Measurements from ENCODE around the gene PCOLCE2. TPM values are rescaled to one million over a fixed set of nuclear protein-coding genes. Genes with fewer than 3 reads are reported as not detected.
"Not testable (repeated sequence)": the region's sequence is repeated elsewhere in the genome, so short reads cannot be mapped to it uniquely, and the experiment has no call there.

Gene PCOLCE2
- total RNA-seq, 4 donors from 2014 or later, result 3.2 to 13.3 (median 6.7) TPM

DNA sequence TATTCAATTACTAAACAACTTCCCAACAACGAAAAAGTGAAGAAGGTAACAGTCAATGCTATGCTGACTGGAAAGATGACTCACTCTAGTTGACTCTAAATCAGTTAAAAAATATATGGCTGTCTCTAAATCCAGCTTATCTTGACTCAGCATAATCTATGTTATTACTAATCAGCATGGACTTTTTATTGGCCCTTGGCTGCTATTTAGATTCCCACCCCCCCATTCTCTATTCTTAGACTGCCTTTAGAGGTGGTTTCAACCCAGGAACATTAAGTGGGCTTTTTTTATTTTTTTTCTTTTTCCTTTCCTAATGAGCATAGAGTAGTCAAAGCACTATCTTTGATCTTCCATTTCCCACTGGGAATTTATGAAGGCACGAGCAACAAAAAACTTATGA is 1.9 kb downstream of the PCOLCE2 start:
- Histone ChIP-seq H3K27me3 (peaks cover 14% of the 10 kb centered on the region), H3K27ac (no peak overlapping the region), H3K9me3 (no peaks in the 10 kb centered on the region), H3K4me3 (no peak overlapping the region), H3K36me3 (no peaks in the 10 kb centered on the region), H3K4me1 (peaks cover 16% of the 10 kb centered on the region)
- TF ChIP-seq EP300 (IDR thresholded peaks at IDR 0.05), result no peak
- no peak for TF ChIP-seq CTCF (IDR thresholded peaks at IDR 0.05)
- no peak for TF ChIP-seq POLR2A (IDR thresholded peaks at IDR 0.05)
- no peak for TF ChIP-seq POLR2AphosphoS5 (IDR thresholded peaks at IDR 0.05)
- DNase-seq (ENCODE audit: low spot score in 2 of 2), result no peak
- WGBS, result 40% methylated on average over 2 of the region's 2 CpGs

- H3K36me3 ChIP-seq, result no peaks in the 10 kb centered on the region
- H3K4me3 ChIP-seq, result no peak overlapping the region
- TF ChIP-seq EP300 (IDR thresholded peaks at IDR 0.05), result no peak
- no peak for TF ChIP-seq POLR2A (IDR thresholded peaks at IDR 0.05)
- no peak for TF ChIP-seq POLR2AphosphoS5 (IDR thresholded peaks at IDR 0.05)
- TF ChIP-seq CTCF (IDR thresholded peaks at IDR 0.05), result no peak
- peaks cover 14% of the 10 kb centered on the region for H3K27me3 ChIP-seq
- WGBS, result 82% methylated on average over 7 of the region's 7 CpGs
- H3K27ac ChIP-seq, result no peak overlapping the region
- no peak for DNase-seq (ENCODE audit: low spot score in 2 of 2)
- H3K9me3 ChIP-seq, result no peaks in the 10 kb centered on the region
- H3K4me1 ChIP-seq, result peaks cover 16% of the 10 kb centered on the region
Measured at GRCh38 chr3:142886021-142886420, 2.9 kb downstream of the PCOLCE2 start.

DNA sequence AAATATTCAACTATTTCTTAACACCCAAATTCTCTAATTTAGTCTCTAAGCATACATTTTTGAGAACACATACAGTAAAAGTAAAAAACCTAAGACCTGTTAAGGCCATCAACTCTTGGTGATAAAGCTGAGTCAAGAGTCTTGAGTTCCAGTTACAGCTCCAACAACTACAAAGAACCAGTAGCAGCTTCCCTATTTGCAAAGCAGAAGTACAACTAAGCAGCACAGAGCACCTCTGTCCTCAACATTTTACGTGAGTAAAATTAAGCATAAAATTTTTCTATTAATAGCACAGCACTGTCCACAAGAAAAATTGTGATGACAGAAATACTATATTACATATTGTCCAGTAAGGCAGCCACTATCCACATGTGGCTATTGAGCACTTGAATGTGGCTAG is 4.4 kb downstream of the PCOLCE2 start:
- Histone ChIP-seq H3K27ac (no peak overlapping the region), H3K9me3 (no peaks in the 10 kb centered on the region), H3K4me3 (no peak overlapping the region), H3K27me3 (peaks cover 10% of the 10 kb centered on the region), H3K4me1 (peaks cover 13% of the 10 kb centered on the region), H3K36me3 (no peaks in the 10 kb centered on the region)
- TF ChIP-seq POLR2AphosphoS5 (IDR thresholded peaks at IDR 0.05) (no peak), POLR2A (IDR thresholded peaks at IDR 0.05) (no peak), CTCF (IDR thresholded peaks at IDR 0.05) (no peak), EP300 (IDR thresholded peaks at IDR 0.05) (no peak)
- no peak for DNase-seq (ENCODE audit: low spot score in 2 of 2)
- WGBS, result 57% methylated on average over 1 of the region's 1 CpG

DNA sequence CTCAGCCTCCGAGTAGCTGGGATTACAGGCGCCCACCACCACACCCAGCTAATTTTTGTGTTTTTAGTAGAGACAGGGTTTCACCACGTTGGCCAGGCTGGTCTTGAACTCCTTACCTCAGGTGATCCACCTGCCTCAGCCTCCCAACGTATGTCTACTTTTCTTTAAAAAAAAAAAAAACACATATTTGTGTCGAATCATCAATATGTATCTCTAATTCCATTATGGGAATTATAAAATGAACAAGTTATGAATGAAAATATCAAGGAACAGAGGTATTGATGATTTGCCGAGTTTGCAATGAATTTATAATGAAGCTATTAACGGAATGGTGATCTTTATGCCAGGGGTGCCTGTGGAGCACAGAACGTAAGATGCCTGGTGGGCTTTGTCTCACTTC is 5.3 kb downstream of the PCOLCE2 start:
- H3K9me3 ChIP-seq; H3K36me3 ChIP-seq; H3K4me1 ChIP-seq; H3K27me3 ChIP-seq; H3K4me3 ChIP-seq; DNase-seq (ENCODE audit: low spot score in 2 of 2); H3K27ac ChIP-seq: not testable (repeated sequence)
- 77% methylated on average over 8 of the region's 8 CpGs for WGBS

GRCh38 chr3:142881445-142882224 is 7.2 kb downstream of the PCOLCE2 start:
- Histone ChIP-seq H3K36me3 (no peaks in the 10 kb centered on the region), H3K4me3 (no peak overlapping the region), H3K4me1 (no peaks in the 10 kb centered on the region), H3K27me3 (no peaks in the 10 kb centered on the region), H3K9me3 (no peaks in the 10 kb centered on the region), H3K27ac (no peak overlapping the region)
- WGBS, result 95% methylated on average over 6 of the region's 6 CpGs
- TF ChIP-seq CTCF (IDR thresholded peaks at IDR 0.05) (no peak), POLR2AphosphoS5 (IDR thresholded peaks at IDR 0.05) (no peak), EP300 (IDR thresholded peaks at IDR 0.05) (no peak), POLR2A (IDR thresholded peaks at IDR 0.05) (no peak)
- no peak for DNase-seq (ENCODE audit: low spot score in 2 of 2)

Measured in suprapubic skin (tissue), 4 donors.